GM21381 (cell line): ENCODE measurements around the gene DTNB.
"Not testable (repeated sequence)": the region's sequence is repeated elsewhere in the genome, so short reads cannot be mapped to it uniquely, and the experiment has no call there.

Source experiments
- ATAC-seq: cut with Tn5 transposase; IDR thresholded peaks from one replicate; pipeline ENCODE4 v1.9.1; 2021; ENCODE audit warnings: mild to moderate bottlenecking, moderate library complexity; ENCODE audit not compliant: unreplicated experiment

Gene DTNB

DNA sequence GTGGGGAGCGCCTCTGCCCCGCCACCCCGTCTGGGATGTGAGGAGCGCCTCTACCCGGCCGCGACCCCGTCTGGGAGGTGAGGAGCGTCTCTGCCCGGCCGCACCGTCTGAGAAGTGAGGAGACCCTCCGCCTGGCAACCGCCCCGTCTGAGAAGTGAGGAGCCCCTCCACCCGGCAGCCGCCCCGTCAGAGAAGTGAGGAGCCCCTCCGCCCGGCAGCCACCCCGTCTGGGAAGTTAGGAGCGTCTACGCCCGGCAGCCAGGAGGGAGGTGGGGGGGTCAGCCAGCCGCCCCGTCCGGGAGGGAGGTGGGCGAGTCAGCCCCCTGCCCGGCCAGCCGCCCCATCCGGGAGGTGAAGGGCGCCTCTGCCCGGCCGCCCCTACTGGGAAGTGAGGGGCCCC is 39.6 kb downstream of the DTNB start:
- ATAC-seq, result not testable (repeated sequence)

DNA sequence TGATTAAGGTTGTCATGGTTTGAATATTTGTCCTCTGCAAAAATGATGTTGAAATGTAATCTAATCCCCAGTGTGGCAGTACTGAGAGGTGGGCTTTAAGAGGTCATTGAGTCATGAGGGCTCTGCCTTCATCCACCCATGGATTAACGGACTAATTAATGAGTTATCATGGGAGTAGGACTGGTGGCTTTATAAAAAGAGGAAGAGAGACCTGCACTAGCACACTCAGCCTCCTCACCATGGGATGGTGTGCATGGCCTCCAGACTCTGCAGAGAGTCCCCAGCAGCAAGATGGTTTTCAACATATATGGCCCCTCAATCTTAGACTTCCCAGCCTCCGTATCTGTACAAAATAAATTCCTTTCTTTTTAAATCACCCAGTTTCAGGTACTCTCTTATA is 41.0 kb downstream of the DTNB start:
- ATAC-seq, result no peak

DNA sequence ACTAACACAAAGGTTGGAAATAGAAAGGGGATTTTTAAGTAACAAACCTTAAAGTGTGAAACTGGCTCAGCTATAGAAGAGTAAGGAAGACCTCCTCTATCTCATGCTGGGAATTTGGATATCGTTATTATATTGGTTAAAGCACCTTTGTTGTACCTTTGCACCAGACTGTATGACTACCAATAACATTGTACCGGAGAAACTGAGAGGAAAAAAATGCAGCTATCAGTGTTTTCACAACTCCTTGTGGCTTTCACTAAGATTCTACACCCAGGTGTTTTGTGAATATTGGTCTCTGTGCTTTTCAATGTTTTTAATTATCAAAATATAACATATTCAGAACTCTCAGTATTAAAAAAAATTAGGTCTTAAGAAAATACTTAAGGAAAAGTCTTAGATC is 48.7 kb downstream of the DTNB start:
- no peak for ATAC-seq

DNA sequence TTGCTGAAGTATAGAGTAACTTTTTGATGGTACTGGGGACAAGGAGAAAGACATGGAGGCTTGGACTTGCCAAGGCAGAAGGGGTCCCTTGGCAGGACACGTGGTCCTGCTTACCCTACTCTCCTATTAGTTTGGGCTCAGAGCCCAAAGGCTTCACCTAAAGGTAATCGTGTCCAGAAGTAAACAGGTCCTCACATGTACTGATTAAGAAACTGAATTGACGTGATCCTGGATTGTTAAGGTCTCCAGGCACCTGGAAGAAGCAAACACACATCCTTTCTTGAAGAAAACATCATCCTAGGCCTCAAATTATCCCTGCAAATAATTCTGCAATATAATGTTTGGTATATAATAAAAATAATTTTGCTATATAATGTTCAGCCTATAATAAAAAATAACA is 50.0 kb downstream of the DTNB start:
- ATAC-seq, result no peak

DNA sequence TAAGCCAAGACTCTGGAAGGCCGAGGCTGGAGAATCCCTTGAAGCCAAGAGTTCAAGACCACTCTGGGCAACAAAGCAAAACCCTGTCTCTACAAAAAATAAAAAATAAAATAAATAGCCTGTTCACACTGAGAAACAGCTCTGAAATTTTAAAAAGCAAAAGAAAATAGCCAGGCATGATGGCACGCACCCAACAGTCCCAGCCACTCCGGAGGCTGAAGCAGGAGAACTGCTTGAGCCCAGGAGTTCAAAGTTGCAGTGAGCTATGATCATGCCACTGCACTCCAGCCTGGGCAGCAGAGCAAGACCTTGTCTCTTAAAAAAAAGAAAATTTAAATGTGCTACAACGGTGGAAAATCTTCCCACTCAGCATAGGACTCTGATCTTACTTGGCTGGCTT is 52.7 kb downstream of the DTNB start:
- ATAC-seq, result no peak

DNA sequence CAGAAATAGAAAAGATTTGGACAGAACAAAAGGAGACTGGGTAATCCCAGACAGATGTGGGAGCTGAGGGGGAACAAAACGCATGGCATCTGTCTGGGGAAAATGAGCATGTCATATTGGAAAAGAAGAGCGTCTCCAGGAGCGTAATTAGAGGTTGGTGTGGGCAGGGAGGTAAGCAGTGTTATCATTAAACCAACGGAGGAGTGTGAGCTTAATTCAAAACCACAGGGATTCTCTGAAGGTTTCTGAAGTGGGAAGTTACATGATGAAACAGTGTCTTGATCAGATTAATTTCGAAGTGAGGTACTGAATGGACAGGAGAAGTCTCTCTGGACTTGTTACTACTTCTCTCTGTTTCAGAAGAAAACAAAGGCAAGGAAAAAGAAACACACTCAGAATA is 53.3 kb downstream of the DTNB start:
- ATAC-seq, result no peak

DNA sequence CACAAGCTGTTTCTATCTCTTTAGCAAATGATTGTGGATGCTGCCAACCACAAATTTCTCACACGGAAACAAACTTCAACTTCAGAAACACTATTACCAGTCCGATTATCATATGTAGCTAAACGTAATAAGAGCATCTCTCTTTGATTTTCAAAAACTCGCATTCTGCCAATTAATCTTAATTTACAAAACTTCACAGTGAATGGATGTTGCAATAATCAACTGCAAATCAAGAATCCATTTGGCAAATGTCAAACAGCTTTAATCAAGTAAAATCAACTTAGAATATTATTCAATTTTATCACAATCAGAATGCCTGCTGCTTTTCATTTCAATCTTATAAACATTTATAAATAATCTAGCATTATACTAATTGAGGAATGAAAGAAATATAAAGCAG is 54.2 kb downstream of the DTNB start:
- no peak for ATAC-seq

DNA sequence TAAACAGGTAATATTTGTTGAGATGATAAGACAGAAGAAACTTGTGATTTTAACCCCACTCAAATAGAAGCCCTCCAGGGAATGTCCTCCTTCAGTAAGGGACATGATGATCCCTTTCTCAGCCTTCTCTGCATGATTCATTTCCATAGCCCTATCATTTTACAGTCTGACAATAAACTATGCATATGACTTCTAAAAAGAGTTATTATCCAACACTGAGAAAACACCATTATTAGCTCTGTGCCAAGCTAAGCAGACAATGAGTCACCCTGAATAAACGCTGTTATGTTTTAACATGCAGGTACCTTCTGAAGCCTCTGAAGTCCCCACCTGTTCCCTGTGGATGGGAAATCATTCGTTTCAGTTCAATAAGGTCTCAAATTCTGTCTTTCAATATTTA is 54.7 kb downstream of the DTNB start:
- ATAC-seq, result no peak

DNA sequence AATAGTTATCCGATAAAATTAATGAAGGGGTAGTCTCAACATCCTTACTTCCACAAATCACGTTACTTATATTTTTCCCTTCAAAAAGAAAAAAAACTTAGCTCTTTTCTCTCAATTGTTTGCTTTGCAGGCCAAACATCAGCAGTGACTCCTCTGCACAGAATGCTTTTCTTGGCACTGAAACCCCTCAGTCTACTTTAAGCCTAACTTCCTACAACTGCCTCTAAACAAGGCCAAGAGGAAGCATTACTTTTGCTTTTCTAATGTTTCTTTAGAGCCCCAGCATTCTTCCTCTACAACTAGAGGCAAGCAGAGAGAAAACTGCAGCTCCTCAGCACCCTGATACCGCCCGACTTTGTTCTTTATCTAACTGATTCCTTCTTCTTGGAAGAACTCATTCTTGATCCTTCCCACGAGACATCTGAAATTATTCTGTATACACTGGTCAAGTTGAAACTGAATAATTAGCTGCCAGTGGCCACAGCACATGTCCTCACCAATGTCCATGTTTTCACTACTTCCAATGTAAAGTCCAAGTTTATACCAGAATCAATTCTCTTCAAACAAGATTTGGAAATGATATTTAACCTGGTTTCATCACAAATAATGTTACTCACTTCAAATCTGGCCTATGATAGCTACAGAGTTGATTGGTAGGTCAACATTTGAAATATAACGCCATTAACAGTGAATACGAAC is 55.3 kb downstream of the DTNB start:
- no peak for ATAC-seq

DNA sequence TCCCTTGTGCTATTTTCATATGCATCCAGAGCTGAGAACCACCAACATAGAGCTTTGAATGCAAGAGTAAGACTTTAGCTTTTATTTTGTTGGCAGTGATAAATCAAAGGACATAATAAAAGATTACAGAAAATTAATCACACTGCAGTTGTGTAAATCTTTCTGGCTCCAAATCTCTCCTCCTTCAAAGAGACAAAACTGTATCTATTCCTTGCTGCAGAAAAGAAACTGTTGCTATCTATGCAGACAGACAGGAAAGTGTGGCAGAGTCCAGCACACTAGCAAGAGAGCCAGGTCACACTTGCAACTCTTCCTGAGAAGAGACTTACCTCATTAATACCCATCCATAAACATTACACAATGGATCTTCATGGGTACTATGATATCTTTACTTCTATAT is 57.5 kb downstream of the DTNB start:
- no peak for ATAC-seq

DNA sequence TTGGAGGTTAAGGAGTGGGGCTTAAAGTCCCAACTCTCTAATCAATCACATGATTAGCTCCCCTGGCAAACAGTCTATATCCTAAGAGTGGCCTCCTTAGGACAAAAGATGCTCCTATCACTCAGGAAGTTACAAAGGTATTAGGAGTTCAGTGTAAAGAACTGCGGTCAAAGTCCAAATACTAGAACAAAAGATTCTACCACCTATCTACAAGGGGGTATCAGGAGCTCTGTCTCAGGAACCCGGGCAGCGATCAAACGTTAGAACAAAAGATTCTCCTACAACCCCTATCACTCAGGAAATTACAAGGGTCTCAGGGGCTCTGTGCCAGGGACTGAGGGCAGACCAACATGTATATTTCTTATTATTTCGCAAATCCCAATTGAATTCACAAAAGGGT is 58.0 kb downstream of the DTNB start:
- ATAC-seq, result no peak

DNA sequence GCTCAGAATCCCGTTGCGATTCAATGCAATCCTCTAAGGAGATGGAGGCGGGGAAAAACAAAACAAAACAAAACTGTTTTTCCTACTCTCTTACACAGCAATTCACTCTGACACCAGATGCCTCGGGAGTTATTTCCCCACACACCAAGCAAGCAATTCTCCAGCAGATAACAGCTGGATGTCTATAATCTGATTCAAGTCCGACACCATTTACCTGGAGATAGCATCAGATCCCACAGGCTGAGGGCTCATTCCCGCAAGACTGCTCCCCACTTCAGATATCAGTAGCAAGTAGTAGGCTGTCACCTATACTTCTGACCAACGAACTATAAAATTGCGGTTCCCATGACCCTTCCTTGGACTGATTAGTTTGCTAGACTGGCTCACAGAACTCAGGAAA is 58.7 kb downstream of the DTNB start:
- no peak for ATAC-seq

DNA sequence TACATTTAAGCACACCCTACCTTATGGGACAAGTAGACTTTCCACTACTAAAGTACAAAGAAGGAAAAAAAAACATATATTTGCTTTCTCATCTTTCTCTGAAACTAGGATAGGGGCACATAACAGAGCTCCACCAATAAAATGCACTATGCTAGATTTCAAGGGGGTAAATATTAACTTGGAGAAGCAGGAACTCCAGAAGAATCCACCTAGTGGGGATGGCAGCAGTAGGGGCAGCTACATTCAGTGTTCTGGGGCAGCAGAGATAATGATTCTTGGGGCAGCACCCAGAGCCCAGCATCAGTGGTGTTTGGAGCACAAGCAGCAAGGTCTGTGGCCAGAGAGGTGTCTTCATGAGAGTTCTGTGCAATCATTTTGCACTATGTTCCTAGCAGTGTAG is 64.7 kb downstream of the DTNB start:
- no peak for ATAC-seq

DNA sequence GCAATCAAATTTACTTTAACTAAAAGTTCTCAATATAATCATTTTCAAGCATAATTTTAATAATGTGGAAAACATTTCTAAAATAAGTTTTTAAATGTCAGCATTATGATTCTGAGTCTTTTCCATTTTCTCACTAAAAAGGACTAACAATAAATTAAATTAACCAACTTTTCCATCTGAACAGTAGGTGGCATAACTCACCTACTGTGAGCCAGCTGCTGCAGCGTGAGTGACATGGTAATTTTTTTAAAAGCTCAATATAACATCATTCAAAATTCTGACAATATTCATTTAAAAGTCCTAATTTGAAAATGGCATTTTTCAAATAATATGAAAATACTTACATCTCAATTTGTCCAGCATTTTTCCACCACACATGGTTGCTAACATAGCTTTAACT is 66.5 kb downstream of the DTNB start:
- no peak for ATAC-seq

DNA sequence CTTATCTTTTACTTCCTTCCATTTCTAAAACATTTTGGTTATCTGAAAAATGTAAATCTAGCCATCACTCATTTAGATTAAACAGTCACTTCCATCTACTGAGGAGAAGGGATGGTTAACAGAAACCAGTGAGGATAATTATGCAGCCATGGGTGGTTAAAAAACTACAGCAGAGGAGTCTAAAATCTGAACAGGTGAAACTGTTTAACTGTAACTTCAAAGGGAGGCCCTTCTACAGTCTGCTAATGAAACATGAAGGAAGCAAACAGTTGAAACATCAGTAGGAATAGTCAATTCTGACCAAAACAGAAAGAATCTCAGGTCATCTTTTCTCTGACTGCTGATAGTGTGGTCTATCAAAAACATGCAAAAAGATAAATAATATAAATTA is 71.0 kb downstream of the DTNB start:
- no peak for ATAC-seq

DNA sequence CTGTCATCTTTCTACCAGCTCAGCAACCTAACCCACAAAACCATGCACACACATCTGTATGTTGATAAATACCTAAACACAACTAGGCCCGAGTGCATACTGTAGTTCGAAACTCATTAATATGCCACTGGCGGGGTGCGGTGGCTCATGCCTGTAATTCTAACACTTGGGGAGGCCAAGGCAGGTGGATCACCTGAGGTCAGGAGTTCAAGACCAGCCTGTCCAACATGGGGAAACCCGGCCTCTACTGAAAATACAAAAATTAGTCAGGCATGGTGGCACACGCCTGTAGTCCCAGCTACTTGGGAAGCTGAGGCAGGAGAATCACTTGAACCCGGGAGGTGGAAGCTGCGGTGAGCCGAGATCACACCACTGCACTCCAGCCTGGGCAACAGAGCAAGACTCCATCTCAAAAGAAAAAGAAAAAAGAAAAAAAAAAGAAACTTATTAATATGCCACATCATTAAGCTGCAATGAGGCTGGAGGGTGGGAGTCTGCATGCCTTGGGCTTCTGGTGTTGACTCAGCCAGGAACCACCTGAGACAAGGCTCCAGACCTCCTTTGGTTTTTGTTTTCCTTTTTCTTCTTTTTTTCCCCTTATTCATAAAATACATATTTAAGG is 71.6 kb downstream of the DTNB start:
- ATAC-seq, result not testable (repeated sequence)

DNA sequence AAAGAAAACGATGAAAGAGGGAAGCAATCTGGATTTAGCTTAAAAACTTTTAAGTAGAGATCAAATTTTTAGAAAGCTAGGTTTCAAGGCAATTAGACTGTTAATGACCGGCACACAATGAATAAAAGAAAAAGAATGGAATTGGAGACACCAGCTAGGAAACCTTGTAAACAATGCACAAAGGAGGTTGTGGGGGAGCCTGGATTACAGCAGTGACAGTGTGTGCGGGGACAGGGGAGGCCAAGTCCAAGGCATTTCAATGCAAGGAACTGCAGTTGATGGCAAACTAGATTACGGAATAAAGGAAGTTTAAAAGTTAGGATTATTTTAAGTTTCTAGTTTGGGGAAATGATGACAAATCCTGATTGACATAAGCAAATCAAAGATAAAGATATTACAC is 74.5 kb downstream of the DTNB start:
- ATAC-seq, result no peak

DNA sequence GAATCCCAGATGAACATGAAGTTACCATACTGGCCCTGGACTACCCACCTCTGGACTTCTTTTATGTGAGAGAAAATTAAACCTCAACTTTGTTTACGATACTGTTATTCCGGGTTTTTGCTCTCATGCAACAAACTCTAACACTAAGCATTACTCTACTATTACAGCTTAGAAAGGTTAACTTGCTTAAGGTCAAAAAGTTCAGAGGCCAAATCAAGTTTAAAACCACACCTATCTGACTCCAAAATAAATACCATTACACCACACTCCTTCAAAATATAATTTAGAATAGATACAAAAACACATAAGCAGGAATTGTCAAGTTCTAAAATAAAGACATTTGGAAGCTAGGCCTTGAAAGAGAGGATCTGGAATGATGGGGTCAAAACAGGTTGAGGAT is 75.0 kb downstream of the DTNB start:
- no peak for ATAC-seq

DNA sequence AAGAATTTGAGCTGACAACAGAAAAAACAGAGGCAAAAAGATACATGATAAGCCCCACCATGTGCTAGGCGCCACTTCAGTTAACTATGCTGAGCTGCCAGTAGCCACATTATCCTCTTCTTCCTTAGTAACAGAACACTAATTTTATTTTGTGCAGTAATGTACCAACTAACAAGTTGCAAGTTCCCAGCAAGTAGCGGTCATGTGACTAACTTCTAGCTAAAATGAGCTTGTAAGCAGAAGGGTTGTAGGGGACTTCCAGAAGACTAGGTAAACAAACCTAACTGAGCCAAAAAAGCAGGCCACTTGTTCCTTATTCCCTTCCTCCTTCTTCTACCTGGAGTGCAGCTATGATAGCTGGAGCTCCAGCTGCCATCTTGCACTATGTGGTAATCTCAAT is 75.5 kb downstream of the DTNB start:
- ATAC-seq, result no peak

DNA sequence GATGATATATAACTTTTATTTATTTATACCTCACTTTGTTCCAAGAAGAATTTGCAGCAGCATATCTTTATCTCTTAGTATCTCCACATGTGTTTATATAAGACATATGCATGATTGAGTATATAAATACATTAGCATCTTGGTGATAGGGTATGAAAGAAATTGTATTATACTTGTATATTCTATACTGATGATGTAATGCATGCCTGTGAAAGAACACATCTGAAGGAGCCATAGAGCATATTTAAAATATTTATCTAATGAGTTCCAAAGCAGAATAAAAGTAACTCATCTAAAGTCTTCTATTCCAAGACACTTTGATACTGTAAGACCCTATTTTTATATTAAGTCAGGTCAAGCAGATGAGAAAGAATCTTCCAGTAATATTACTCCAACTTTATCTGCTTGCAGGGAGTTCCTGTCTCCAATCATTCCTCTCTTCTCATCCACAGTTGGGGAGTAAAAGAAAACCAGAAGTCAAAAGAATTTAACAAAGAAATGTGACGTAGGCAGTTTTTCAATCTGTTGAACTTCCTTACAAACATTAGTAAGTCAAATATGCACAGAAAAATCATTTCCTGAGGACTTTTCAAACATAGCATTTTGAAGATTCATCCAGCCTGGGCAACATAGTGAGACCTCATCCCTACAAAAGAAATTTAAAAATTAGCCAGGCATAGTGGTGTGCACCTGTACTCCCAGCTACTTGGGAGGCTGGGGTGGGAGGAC is 76.7 kb downstream of the DTNB start:
- ATAC-seq, result no peak

DNA sequence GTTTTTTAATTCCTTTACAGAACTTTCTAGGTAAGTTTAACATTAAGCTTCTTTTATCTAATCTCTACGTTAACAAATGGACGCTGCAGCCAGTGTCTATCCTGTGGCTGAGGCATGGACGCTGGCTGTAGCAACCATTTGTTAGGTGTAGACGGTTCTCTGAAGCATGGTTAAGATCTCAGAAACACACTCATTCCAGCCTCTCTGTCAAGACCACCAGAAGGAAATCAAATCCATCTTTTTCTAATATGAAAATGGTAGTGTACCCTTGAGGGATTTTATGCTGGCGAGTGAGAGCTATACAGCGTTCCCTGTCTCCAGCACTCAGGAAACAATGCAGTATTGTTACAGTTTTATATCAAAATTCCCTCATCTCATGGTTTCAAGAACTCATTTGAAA is 78.0 kb downstream of the DTNB start:
- no peak for ATAC-seq

DNA sequence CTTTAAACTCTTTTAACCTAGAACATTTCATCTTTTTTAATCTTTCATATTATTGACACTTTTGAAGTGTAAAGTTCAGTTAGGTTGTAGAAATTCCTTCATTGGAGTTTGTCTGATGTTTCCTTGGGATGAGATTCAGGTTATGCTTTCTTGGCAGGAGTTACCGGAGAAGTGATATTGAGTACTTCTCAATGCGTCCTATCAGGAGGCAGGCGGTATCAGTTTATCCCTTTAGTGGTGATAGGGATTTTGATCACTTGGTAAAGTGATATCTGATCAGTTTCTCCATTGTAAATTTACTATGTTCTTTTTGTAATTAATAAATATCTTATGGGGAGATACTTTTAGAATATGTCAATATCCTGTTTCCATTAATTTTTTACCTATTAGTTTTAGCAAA is 78.4 kb downstream of the DTNB start:
- ATAC-seq, result no peak
